Endothelial cell of umbilical vein (primary cell): ENCODE results near the gene CNFN. TPM values are rescaled to one million over a fixed set of nuclear protein-coding genes. Genes with fewer than 3 reads are reported as not detected.

ENCODE experiments used
- BruUV-seq: library from RNA; stranded (reverse); fragments of 400-500 nt; replicated peaks from 2 replicates; lab custom pipeline; 2021; lab: Mats Ljungman, UMichigan
- CTCF ChIA-PET: fragments of 300-600, 350-600 bp; sonication (Branson Sonifier 250); formaldehyde crosslinking; loops from one replicate; lab custom pipeline; 2021; ENCODE audit warnings: antibody characterized with exemption, inconsistent platforms; lab: Charles Lee
- POLR2A ChIA-PET: fragments of 300-600, 350-600 bp; sonication (Branson Sonifier 250); formaldehyde crosslinking; loops from one replicate; lab custom pipeline; 2021; ENCODE audit warnings: antibody characterized with exemption, inconsistent platforms; lab: Charles Lee
- DNase-seq: peaks from one replicate; pipeline ENCODE4 v3.0.0-alpha.2; 2011; ENCODE audit warnings: low read depth, low spot score
- FAIRE-seq: peaks from 2 replicates; lab custom pipeline; 2011; peaks lifted over from hg19 to GRCh38; lab: Jason Lieb, UNC
- H2AFZ ChIP-seq: 2 replicates; pipeline ENCODE4 v1.6.0; 2012; ENCODE audit warnings: low read depth, low read length, control low read depth, inconsistent platforms
- H3K27ac ChIP-seq: 2 replicates; pipeline ENCODE4 v1.5.1; 2011; ENCODE audit warnings: low read depth, mild to moderate bottlenecking, control low read depth, low read length, moderate library complexity; ENCODE audit not compliant: insufficient read depth
- H3K27me3 ChIP-seq, 2 experiments: 2 replicates each; pipeline versions ENCODE4 v1.6.0 to v1.6.1; 2011; ENCODE audit warnings: low read length in 2 of 2, mixed read lengths in 1 of 2; ENCODE audit not compliant: control insufficient read depth in 2 of 2, insufficient read depth in 2 of 2
- H3K36me3 ChIP-seq, 2 experiments: 2 replicates in 1 of 2; 3 replicates in 1 of 2; pipeline ENCODE4 v1.5.1; 2011; ENCODE audit warnings: low read length in 2 of 2, mild to moderate bottlenecking in 1 of 2, moderate library complexity in 1 of 2; ENCODE audit not compliant: control insufficient read depth in 2 of 2, insufficient read depth in 2 of 2; ENCODE audit errors: extremely low read depth in 1 of 2
- H3K4me1 ChIP-seq: 3 replicates; pipeline ENCODE4 v1.5.1; 2011; ENCODE audit warnings: mild to moderate bottlenecking, low read length; ENCODE audit not compliant: control insufficient read depth, insufficient read depth; ENCODE audit errors: extremely low read depth
- H3K4me2 ChIP-seq: 2 replicates; pipeline ENCODE4 v1.6.1; 2011; ENCODE audit warnings: low read length, control low read depth, mixed read lengths; ENCODE audit not compliant: insufficient read depth
- H3K4me3 ChIP-seq, 3 experiments: fragments of 200-600 bp in 1 of 3; sonication (generic), shearing (Covaris generic) in 1 of 3; replicated peaks in 1 of 3; 2 replicates each; pipeline ENCODE4 v1.5.1; 2011 to 2016; ENCODE audit warnings: control low read depth in 3 of 3, low read length in 3 of 3, mild to moderate bottlenecking in 2 of 3, inconsistent platforms in 1 of 3, low read depth in 1 of 3, moderate library complexity in 1 of 3; ENCODE audit not compliant: insufficient read depth in 1 of 3
- H3K79me2 ChIP-seq: 2 replicates; pipeline ENCODE4 v1.6.0; 2012; ENCODE audit warnings: low read length, inconsistent platforms; ENCODE audit not compliant: control insufficient read depth, insufficient read depth
- H3K9ac ChIP-seq: replicated peaks from 2 replicates; pipeline ENCODE3; 2011; ENCODE audit warnings: low read length, control low read depth; ENCODE audit not compliant: insufficient read depth; ENCODE audit errors: extremely low read depth
- H3K9me1 ChIP-seq: replicated peaks from 3 replicates; pipeline ENCODE4 v1.6.0; 2011; ENCODE audit warnings: mild to moderate bottlenecking, low read length; ENCODE audit not compliant: control insufficient read depth, insufficient read depth; ENCODE audit errors: extremely low read depth
- H3K9me3 ChIP-seq: replicated peaks from 2 replicates; pipeline ENCODE4 v1.5.1; 2012; ENCODE audit warnings: low read length, inconsistent platforms; ENCODE audit not compliant: control insufficient read depth, insufficient read depth
- H4K20me1 ChIP-seq: replicated peaks from 2 replicates; pipeline ENCODE3; 2011; ENCODE audit warnings: mild to moderate bottlenecking, low read length; ENCODE audit not compliant: control insufficient read depth, insufficient read depth; ENCODE audit errors: extremely low read depth
- CTCF ChIP-seq, 2 donors: IDR thresholded peaks; 1 replicate in 1 of 2; 2 replicates in 1 of 2; pipeline ENCODE4 v1.5.1; 2011; ENCODE audit warnings: low read length in 2 of 2, mild to moderate bottlenecking in 2 of 2, moderate library complexity in 2 of 2, control low read depth in 1 of 2, inconsistent platforms in 1 of 2, low read depth in 1 of 2; ENCODE audit not compliant: insufficient read depth in 1 of 2; ENCODE audit errors: extremely low read depth in 1 of 2
- EZH2 ChIP-seq: IDR thresholded peaks from 2 replicates; pipeline ENCODE4 v1.6.1; 2012; ENCODE audit warnings: borderline replicate concordance, low read depth, mild to moderate bottlenecking, moderate library complexity, low read length, inconsistent platforms; ENCODE audit not compliant: severe bottlenecking
- FOS ChIP-seq: IDR thresholded peaks from 2 replicates; pipeline ENCODE4 v1.6.1; 2011; ENCODE audit warnings: mild to moderate bottlenecking, low read length, moderate library complexity, borderline replicate concordance; ENCODE audit not compliant: insufficient read depth
- JUN ChIP-seq: IDR thresholded peaks from 2 replicates; pipeline ENCODE4 v1.6.1; 2011; ENCODE audit warnings: borderline replicate concordance, low read depth; ENCODE audit not compliant: insufficient read length, insufficient read depth
- MYC ChIP-seq: IDR thresholded peaks from one replicate; pipeline ENCODE4 v1.6.1; 2011; ENCODE audit warnings: mild to moderate bottlenecking, low read depth, low read length
- dilution Hi-C: fragments of 300-500 bp; cut with MboI; formaldehyde crosslinking; loops from one replicate; pipeline ENCODE4 v1.15.0; 2019; ENCODE audit warnings: low sequenced_read_pairs; ENCODE audit not compliant: extremely low pct_ligation_motif_present
- intact Hi-C: fragments of 100-400 bp; cut with micrococcal nuclease; formaldehyde crosslinking; loops from one replicate; pipeline ENCODE4 v1.10.0; 2022
- polyA plus RNA-seq, 4 experiments: library from polyadenylated mRNA; depleted of rRNA in 3 of 4; stranded (reverse) in 3 of 4; unstranded in 1 of 4; fragments of >200 nt; gene quantifications; 2 replicates each; pipeline versions ENCODE4 v1.2.1 to v1.2.3, GENCODE V29; 2011 to 2012; ENCODE audit warnings: missing spikeins in 1 of 4
- total RNA-seq: library from RNA; stranded (reverse); gene quantifications from 2 replicates; pipeline ENCODE4 v1.2.3, GENCODE V29; 2021

The CNFN gene
- total and polyA plus RNA-seq, 2 donors (not counting 3 experiments of a cell fraction or from before 2014, with no cell fraction given) = 0.23 to 0.73 TPM

- H3K79me2 ChIP-seq = no peaks in the 10 kb centered on the region
- CTCF ChIA-PET = no interaction called here
- H3K9me1 ChIP-seq = no peaks in the 10 kb centered on the region
- H3K9me3 ChIP-seq = no peaks in the 10 kb centered on the region
- TF ChIP-seq MYC (no peak), JUN (no peak), FOS (no peak), CTCF (IDR thresholded peaks at IDR 0.05; ENCODE audit: extremely low read depth in 1 of 2, insufficient read depth in 1 of 2, low read depth in 1 of 2, low read length in 2 of 2) (no peak), EZH2 (no peak)
- no peak overlapping the region for H3K27ac ChIP-seq
- POLR2A ChIA-PET = no interaction called here
- H2AFZ ChIP-seq = no peak overlapping the region
- no peaks in the 10 kb centered on the region for H3K27me3 ChIP-seq
- H3K4me3 ChIP-seq = no peak overlapping the region
- DNase-seq (no peak), FAIRE-seq (no peak)
- no peaks in the 10 kb centered on the region for H3K4me1 ChIP-seq
- BruUV-seq = no TSS peak
- dilution Hi-C loops (no loop called here), intact Hi-C loops (no loop called here)
- no peak overlapping the region for H3K4me2 ChIP-seq
- H4K20me1 ChIP-seq = no peaks in the 10 kb centered on the region
- peaks cover 0 to 18% of the 10 kb centered on the region in 2 experiments for H3K36me3 ChIP-seq
- no peak overlapping the region for H3K9ac ChIP-seq
Measured at GRCh38 chr19:42351079-42351735, 38.9 kb downstream of the CNFN start.
